HG02970 (cell line): Measurements from ENCODE around the gene TBCC.

Experiments
- ATAC-seq: cut with Tn5 transposase; IDR thresholded peaks from one replicate; pipeline ENCODE4 v1.9.1; 2021; ENCODE audit warnings: mild to moderate bottlenecking, moderate library complexity, moderate number of reproducible peaks; ENCODE audit not compliant: unreplicated experiment, low FRiP score

Gene TBCC

DNA sequence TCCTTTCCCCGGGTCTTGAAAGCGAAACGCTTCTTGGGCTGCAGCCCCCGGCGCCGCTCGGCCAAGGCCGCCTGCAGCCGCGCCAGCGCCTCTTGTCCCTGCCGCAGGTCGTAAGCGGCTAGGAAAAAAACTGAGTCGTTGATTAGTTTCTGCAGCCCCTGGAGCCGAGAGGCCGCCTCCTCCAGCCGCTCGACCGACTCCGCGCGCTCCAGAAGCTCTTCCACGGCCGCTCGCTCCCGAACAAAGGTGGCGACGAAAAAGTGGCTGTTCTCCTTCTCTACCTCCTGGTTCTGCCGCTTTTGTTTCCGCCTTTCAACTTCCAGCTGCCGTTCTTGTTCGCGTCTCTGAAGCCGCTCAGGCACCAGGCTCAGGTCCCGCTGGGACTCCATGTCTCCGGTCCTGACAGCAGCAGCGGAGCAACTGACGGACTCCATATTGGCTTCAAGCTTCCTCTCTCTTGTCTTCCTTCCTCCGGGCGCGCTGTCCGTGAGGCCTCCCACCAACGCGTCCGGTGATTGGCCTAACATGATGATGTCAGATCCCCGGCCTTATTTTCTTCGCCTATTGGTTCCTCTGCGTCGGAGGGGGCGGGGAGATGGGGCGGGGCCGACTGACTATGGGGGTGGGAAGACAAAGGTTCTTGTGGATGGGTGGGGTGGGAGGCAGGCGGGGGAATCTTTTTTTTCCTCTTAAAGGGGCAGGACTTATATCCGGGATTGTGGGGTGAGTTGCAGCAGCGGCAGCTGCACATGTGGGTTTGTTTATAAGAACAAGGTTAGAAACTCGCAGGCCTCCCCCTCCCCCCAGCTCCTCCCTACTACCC is at the start of gene TBCC:
Gene TBCC, minus strand, starts transcription at position 464 of the 823 bp plus-strand sequence. Its CDS starts 30 bp downstream, at position 434.
- peak; percentile 70 for ATAC-seq

DNA sequence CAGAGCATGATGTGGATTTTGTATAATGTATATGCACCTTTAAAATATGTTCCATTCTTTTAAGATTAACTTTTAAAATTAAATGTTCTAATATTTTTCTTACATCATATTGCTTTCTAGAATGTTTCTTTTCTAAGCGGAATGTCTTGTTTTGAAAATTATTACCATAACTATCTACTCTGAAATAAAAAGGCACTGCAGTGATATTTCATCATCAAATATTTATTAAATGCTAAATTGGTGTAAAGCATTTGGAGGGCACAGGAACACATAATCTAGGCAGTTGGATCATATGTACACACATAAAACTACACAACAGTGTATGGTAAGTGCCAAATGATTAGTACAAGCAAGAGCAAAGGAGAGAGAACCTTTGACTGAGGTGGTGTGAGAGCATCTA is 49.7 kb upstream of the TBCC start:
- no peak for ATAC-seq

GRCh38 chr6:42791706-42792320 is 45.9 kb upstream of the TBCC start:
- ATAC-seq = no peak

GRCh38 chr6:42790549-42791181 is 44.8 kb upstream of the TBCC start:
- no peak for ATAC-seq

DNA sequence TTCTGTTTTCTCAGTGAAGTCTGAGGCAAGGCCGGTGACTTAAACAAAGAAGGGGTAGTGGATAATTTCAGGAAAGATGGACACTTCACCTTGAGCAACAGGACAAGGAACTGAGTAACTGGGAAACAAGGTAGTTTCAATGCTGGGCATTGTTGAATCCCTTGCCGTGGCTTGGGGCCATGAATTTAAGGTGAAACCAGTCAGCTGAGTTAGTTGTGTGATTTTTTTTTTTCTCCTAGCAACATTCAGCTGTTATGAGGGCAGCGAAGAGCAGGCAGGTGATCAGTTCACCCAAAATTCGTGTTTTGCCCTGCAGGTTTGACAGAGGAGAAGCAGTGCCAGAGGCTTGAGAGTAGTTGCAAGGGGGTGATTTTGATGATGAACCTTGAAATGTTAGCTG is 42.8 kb upstream of the TBCC start:
- no peak for ATAC-seq

DNA sequence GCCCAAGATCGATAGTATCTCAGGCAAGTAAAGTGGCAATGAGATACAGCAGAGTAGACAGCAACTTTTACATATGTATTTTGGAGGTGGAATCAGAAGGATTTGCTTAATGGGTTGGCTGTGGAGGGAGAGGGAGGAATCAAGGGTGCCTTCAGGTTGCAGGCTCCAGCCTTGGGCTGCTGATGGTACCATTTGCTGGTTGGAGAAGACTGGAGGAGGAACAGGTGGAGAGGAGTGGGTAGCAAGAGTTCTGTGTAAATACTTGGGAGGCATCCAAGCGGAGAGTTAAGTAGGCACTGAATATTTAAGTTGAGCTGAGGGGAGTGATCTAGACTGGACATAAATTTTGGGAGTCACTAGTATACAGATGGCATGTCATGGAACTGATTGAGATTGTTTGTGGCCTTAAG is 41.2 kb upstream of the TBCC start:
- ATAC-seq = no peak

- ATAC-seq = no peak
Measured at GRCh38 chr6:42786525-42786985, 40.7 kb upstream of the TBCC start.

GRCh38 chr6:42784717-42785498 is 39.0 kb upstream of the TBCC start:
- no peak for ATAC-seq

DNA sequence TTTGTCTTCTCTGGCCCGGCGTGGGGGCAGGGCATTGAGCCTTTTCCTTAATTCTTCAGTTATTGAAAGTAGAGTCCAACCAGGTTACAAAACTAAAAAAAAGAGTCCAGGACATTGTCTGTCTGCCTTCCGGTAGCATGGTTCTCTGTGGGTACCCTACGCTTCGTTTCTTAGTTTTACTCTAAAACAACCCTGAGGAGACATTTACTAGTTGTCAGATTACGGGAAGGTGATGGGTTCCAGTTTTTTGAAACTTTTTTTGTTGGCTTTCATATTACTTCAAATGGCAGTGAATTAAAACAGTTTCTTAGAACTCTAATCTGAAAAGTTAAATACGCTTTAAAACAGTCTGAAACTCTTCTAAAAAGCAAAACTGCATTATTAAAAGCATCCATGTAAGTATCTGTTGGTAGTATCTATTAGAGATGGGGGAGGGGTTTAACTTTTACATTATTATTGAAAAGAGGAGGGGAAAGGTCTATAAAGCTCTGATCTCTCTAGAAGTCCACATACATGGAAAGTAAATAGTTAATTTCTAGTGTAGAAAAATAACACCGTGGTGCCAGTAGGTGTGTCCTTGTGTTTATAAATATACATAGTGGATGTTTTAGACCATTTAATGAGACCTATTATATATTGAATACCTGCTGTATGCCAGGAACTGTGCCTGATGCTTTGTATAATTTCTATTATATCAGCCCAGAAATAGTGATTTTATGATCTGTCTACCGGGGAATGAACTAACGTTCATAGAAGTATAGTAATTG is 38.2 kb upstream of the TBCC start:
- ATAC-seq = no peak

DNA sequence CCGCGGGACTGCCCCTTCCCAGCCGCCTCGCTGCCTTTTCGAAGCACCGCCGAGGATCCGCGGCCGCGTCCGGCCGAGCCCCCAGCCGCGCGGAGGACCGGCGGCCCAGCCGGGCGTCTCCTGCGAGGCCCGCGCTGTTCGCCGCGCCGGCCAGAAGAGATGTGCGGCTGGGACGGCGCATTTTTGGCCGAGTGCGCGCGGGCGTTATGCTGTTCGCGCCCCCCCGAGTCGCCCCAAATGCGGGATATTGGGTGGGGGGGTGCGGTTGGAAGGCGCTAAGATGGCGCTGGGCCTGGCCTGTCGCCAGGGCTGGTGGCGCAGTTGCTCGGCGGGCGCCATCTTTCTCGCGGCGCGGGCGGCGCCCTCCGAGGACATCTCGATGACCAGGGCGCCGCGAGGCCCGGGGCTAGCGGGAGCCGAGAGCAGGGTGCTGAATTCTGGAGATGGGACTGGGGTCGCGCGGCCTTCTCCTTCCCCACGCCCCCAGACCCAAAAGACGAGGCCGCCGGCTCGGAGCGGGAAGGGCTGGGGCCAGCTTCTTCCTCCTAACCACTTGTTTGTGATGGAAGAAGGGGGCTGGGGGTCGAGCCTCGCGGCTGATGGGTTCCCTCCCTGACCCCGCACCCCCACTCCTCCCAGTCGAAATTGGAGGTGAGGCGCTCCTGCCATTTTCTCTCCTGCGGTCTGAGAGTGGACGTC is 37.4 kb upstream of the TBCC start:
- ATAC-seq = peak; percentile 41

DNA sequence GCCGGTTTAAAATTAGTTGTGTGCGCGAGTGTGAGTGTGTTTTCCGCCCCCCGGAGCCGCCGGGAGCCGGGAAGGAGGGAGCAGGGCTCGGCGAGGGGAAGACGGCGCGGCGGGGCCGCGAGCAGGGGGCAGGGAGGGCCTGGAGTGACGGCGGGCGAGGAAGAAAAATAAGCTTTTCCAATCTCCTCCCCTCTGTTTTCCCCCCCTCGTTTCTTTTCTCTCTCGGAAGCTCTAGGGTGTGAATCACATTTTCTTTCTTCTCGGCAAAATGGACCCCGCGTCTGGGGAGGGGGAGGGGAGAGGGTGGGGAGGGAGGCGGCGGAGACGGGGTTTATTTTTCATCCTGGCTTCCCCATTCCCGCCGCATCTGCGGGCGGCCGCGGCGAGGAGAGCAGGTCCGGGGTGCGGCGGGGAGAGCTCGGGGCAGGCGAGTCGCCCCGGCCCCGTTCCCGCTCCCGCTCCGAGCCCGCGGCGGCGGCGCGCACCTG is 36.8 kb upstream of the TBCC start:
- ATAC-seq = peak; percentile 22

GRCh38 chr6:42781796-42782688 is 36.1 kb upstream of the TBCC start, which contains the start of gene BICRAL:
Gene BICRAL, plus strand, starts transcription at chr6:42782052. Its CDS starts 39,971 bp downstream, at chr6:42822023.
- no peak for ATAC-seq

- no peak for ATAC-seq
Measured at GRCh38 chr6:42781546-42781795, 35.6 kb upstream of the TBCC start.

DNA sequence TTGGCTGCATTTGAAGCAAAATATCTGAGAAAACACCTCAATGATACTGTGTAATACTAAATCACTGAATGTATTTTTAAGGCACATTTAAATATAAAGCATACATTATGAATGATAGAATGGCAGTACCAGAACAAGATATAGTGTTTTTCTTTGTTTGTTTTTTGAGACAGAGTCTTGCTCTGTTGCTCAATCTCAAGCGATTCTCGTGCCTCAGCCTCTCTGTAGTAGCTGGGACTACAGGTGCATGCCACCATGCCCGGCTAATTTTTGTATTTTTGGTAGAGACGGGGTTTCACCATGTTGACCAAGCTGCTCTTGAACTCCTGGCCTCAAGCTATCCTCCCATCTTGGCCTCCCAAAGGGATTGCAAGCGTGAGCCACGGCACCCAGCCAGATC is 33.6 kb upstream of the TBCC start:
- ATAC-seq = no peak

DNA sequence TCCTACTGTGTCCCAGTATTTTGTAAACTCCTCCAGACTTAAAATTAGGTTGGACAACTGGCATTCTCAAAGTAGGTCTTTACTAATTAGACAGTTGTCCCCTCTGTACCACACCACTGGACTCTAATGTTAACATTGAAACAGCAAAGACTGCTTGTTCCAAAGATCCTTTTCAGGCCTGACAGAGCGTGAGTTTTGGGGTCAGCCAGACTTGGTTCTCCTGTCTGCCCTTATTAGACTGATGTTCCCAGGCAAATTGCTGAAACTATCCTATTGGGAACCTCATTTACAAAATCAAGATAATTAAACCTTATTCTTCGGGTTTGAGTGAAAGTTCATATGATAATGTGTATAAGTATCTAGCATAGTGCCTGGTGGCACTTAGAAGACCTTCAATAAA is 32.2 kb upstream of the TBCC start:
- ATAC-seq = no peak

- no peak for ATAC-seq
Measured at GRCh38 chr6:42777126-42777822, 31.4 kb upstream of the TBCC start.

DNA sequence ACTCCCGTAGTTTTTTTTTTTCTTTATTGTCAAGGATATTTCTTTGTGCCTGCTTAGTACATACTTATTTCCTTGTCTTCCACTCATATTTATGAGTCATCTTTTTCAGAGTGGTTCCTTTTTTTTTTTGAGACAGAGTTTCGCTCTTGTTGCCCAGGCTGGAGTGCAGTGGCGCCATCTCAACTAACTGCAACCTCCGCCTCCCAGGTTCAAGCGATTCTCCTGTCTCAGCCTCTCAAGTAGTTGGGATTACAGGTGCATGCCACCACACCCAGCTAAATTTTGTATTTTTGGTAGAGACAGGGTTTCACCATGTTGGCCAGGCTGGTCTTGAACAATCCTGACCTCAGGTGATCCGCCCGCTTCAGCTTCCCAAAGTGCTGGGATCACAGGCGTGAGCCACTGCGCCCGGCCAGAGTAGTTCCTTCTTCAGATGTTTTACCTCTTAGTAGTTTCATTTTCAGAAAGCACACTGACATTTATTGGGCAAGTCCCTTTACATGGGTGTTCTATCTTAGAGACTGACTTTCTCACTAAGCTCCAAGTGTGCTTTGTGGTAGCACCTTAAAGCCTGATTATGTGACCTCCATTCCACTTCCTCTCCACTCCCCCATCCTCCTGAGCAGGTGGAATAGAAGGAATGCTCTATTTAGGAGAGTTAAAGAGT is 29.1 kb upstream of the TBCC start:
- peak; percentile 41 for ATAC-seq
